Fibroblast of lung (primary cell): ENCODE results near the gene CCAR1. TPM values are rescaled to one million over a fixed set of nuclear protein-coding genes. Genes with fewer than 3 reads are reported as not detected.
"Not testable (repeated sequence)": the region's sequence is repeated elsewhere in the genome, so short reads cannot be mapped to it uniquely, and the experiment has no call there.

Experiments used
- DNase-seq, 2 donors: peaks; one replicate each; pipeline versions ENCODE4 v3.0.0 to v3.0.0-alpha.2; 2010; ENCODE audit warnings: low read depth in 2 of 2
- H2AFZ ChIP-seq: 2 replicates; pipeline ENCODE4 v1.5.1; 2012; ENCODE audit warnings: low read length, control low read depth, inconsistent platforms
- H3K27ac ChIP-seq: 2 replicates; pipeline ENCODE4 v1.5.1; 2011; ENCODE audit warnings: low read length, control low read depth; ENCODE audit not compliant: insufficient read depth
- H3K27me3 ChIP-seq: 2 replicates; pipeline ENCODE4 v1.5.1; 2011; ENCODE audit warnings: mild to moderate bottlenecking, low read length; ENCODE audit not compliant: control insufficient read depth, insufficient read depth
- H3K36me3 ChIP-seq: 2 replicates; pipeline ENCODE4 v1.5.1; 2011; ENCODE audit warnings: low read length; ENCODE audit not compliant: control insufficient read depth, insufficient read depth
- H3K4me1 ChIP-seq: 2 replicates; pipeline ENCODE4 v1.5.1; 2011; ENCODE audit warnings: low read length; ENCODE audit not compliant: control insufficient read depth, insufficient read depth; ENCODE audit errors: extremely low read depth
- H3K4me2 ChIP-seq: 2 replicates; pipeline ENCODE4 v1.5.1; 2011; ENCODE audit warnings: low read length, control low read depth; ENCODE audit not compliant: insufficient read depth; ENCODE audit errors: extremely low read depth
- H3K4me3 ChIP-seq, 4 experiments: fragments of 200-600 bp in 1 of 4; sonication (generic) in 1 of 4; replicated peaks in 1 of 4; 2 replicates each; pipeline ENCODE4 v1.5.1; 2011 to 2016; ENCODE audit warnings: low read length in 4 of 4, low read depth in 3 of 4, mild to moderate bottlenecking in 3 of 4, control low read depth in 2 of 4, inconsistent platforms in 1 of 4, mixed read lengths in 1 of 4; ENCODE audit not compliant: insufficient read depth in 1 of 4; ENCODE audit errors: control extremely low read depth in 1 of 4
- H3K79me2 ChIP-seq: 2 replicates; pipeline ENCODE4 v1.5.1; 2012; ENCODE audit warnings: mild to moderate bottlenecking, low read length, inconsistent platforms; ENCODE audit not compliant: control insufficient read depth, insufficient read depth
- H3K9ac ChIP-seq: 2 replicates; pipeline ENCODE4 v1.5.1; 2011; ENCODE audit warnings: mild to moderate bottlenecking, low read length, control low read depth; ENCODE audit not compliant: insufficient read depth
- H3K9me3 ChIP-seq: 2 replicates; pipeline ENCODE4 v1.5.1; 2012; ENCODE audit warnings: low read depth, low read length; ENCODE audit not compliant: control insufficient read depth, insufficient read depth
- H4K20me1 ChIP-seq: 2 replicates; pipeline ENCODE4 v1.5.1; 2011; ENCODE audit warnings: low read length; ENCODE audit not compliant: control insufficient read depth, insufficient read depth; ENCODE audit errors: extremely low read depth
- CTCF ChIP-seq, 2 donors: IDR thresholded peaks in 1 of 2; conservative IDR thresholded peaks in 1 of 2; 1 replicate in 1 of 2; 2 replicates in 1 of 2; pipeline ENCODE4 v1.5.1; 2011 to 2012; ENCODE audit warnings: low read length in 2 of 2, control low read depth in 1 of 2, inconsistent platforms in 1 of 2, low read depth in 1 of 2, mild to moderate bottlenecking in 1 of 2
- EZH2 ChIP-seq: IDR thresholded peaks from 2 replicates; pipeline ENCODE4 v1.5.1; 2012; ENCODE audit warnings: low read length, control low read depth, mild to moderate bottlenecking; ENCODE audit errors: missing control alignments
- polyA plus RNA-seq, 2 donors: library from polyadenylated mRNA; depleted of rRNA in 1 of 2; stranded (reverse) in 1 of 2; unstranded in 1 of 2; fragments of >200 nt; gene quantifications; 2 replicates each; pipeline ENCODE4 v1.2.1, GENCODE V29; 2011 to 2012; ENCODE audit warnings: missing spikeins in 1 of 2
- total RNA-seq: library from RNA; depleted of rRNA; stranded (reverse); fragments of >200 nt; gene quantifications from 2 replicates; pipeline ENCODE4 v1.2.1, GENCODE V29; 2014

The CCAR1 gene
- total and polyA plus RNA-seq, 2 donors (not counting 1 experiment from before 2014, with no cell fraction given): 24.9 to 54.9 TPM

GRCh38 chr10:68697106-68697505, 23.9 kb upstream of the CCAR1 start:
- Histone ChIP-seq H3K4me1 (no peaks in the 10 kb centered on the region), H2AFZ (no peak overlapping the region), H3K4me2 (peak overlapping the region; percentile 11), H4K20me1 (no peaks in the 10 kb centered on the region), H3K9ac (no peak overlapping the region), H3K79me2 (no peaks in the 10 kb centered on the region), H3K36me3 (no peaks in the 10 kb centered on the region), H3K9me3 (no peaks in the 10 kb centered on the region), H3K27ac (no peak overlapping the region), H3K4me3 (no peak overlapping the region), H3K27me3 (no peaks in the 10 kb centered on the region)
- peak in 1 of 2 donors; percentile 62 for DNase-seq
- no peak for TF ChIP-seq EZH2
- no peak for TF ChIP-seq CTCF (conservative IDR thresholded peaks at IDR 0.05 in 1 of 2, IDR thresholded peaks at IDR 0.05 in 1 of 2; ENCODE audit: low read depth in 1 of 2, low read length in 2 of 2)

GRCh38 chr10:68700197-68700596, 20.8 kb upstream of the CCAR1 start:
- H3K4me2 ChIP-seq: no peak overlapping the region
- TF ChIP-seq EZH2: no peak
- no peak for TF ChIP-seq CTCF (conservative IDR thresholded peaks at IDR 0.05 in 1 of 2, IDR thresholded peaks at IDR 0.05 in 1 of 2; ENCODE audit: low read depth in 1 of 2, low read length in 2 of 2)
- no peak overlapping the region for H3K4me3 ChIP-seq
- no peak overlapping the region for H3K27ac ChIP-seq
- H3K9me3 ChIP-seq: no peaks in the 10 kb centered on the region
- H3K79me2 ChIP-seq: no peaks in the 10 kb centered on the region
- H3K36me3 ChIP-seq: no peaks in the 10 kb centered on the region
- H3K9ac ChIP-seq: no peak overlapping the region
- DNase-seq: no peak
- no peak overlapping the region for H2AFZ ChIP-seq
- H3K4me1 ChIP-seq: no peaks in the 10 kb centered on the region
- no peaks in the 10 kb centered on the region for H3K27me3 ChIP-seq
- no peaks in the 10 kb centered on the region for H4K20me1 ChIP-seq

GRCh38 chr10:68705548-68705947, 15.5 kb upstream of the CCAR1 start:
- H3K9me3 ChIP-seq: no peaks in the 10 kb centered on the region
- TF ChIP-seq EZH2: no peak
- no peak for TF ChIP-seq CTCF (conservative IDR thresholded peaks at IDR 0.05 in 1 of 2, IDR thresholded peaks at IDR 0.05 in 1 of 2; ENCODE audit: low read depth in 1 of 2, low read length in 2 of 2)
- no peaks in the 10 kb centered on the region for H3K27me3 ChIP-seq
- DNase-seq: no peak
- no peak overlapping the region for H2AFZ ChIP-seq
- no peak overlapping the region for H3K4me3 ChIP-seq
- no peak overlapping the region for H3K27ac ChIP-seq
- H3K4me2 ChIP-seq: no peak overlapping the region
- no peaks in the 10 kb centered on the region for H3K4me1 ChIP-seq
- H3K36me3 ChIP-seq: no peaks in the 10 kb centered on the region
- H3K79me2 ChIP-seq: no peaks in the 10 kb centered on the region
- no peak overlapping the region for H3K9ac ChIP-seq
- H4K20me1 ChIP-seq: no peaks in the 10 kb centered on the region

- not testable (repeated sequence) for H3K27ac ChIP-seq, DNase-seq, H3K4me3 ChIP-seq, H3K4me1 ChIP-seq, H3K4me2 ChIP-seq, H3K36me3 ChIP-seq, H3K9ac ChIP-seq, H3K27me3 ChIP-seq, H3K79me2 ChIP-seq, H3K9me3 ChIP-seq, H2AFZ ChIP-seq, H4K20me1 ChIP-seq
Observed at GRCh38 chr10:68708987-68709386, 12.1 kb upstream of the CCAR1 start.

- H2AFZ ChIP-seq, H3K36me3 ChIP-seq, H3K79me2 ChIP-seq, H3K4me3 ChIP-seq, DNase-seq, H3K4me1 ChIP-seq, H3K9me3 ChIP-seq, H3K27ac ChIP-seq, H3K9ac ChIP-seq, H3K27me3 ChIP-seq, H3K4me2 ChIP-seq, H4K20me1 ChIP-seq: not testable (repeated sequence)
Observed at GRCh38 chr10:68713065-68713464, 8.0 kb upstream of the CCAR1 start.
